Measurements from ENCODE around the gene TTC28.

GRCh38 chr22:28254396-28254795 is 425.2 kb downstream of the TTC28 start:
- TF ChIP-seq SMAD1 (IDR thresholded peaks at IDR 0.05; ENCODE audit: low read depth, partially characterized antibody) (no peak), CBX5 (IDR thresholded peaks at IDR 0.05; ENCODE audit: low read depth) (no peak), MEF2A (IDR thresholded peaks at IDR 0.05; ENCODE audit: insufficient read depth, low read depth, low read length) (no peak), SIN3A (IDR thresholded peaks at IDR 0.05; ENCODE audit: low read depth, low read length) (no peak), POU2F2 (IDR thresholded peaks at IDR 0.05; ENCODE audit: borderline replicate concordance, low read depth, low read length) (no peak)

Data from GM12878 (cell line).